ENCODE measurements around the gene HIGD2A.

HIGD2A gene

GRCh38 chr5:176388444-176389134 lies at the start of gene HIGD2A, which contains the start of gene NOP16:
Gene HIGD2A (plus strand): TSS chr5:176388751. CDS start chr5:176388820, 69 bp downstream.
Gene NOP16 (minus strand): TSS chr5:176388598. CDS start chr5:176388539, 59 bp downstream.
- Histone ChIP-seq H3K27me3 (ENCODE audit: insufficient read depth, low read length) (no peaks in the 10 kb centered on the region), H2AFZ (ENCODE audit: low read length, unreplicated experiment) (peak within 1 kb of the TSS; percentile 52), H3K36me3 (ENCODE audit: insufficient read depth, low read length) (peaks cover 7% of the 10 kb centered on the region; the same call in 1 of the 2 replicates), H3K4me1 (ENCODE audit: control insufficient read depth, insufficient read depth, low read length, unreplicated experiment) (peaks cover 15% of the 10 kb centered on the region), H3K4me3 (ENCODE audit: low read depth, low read length) (peak within 1 kb of the TSS; percentile 84), H3K79me2 (ENCODE audit: control insufficient read depth, insufficient read depth, low read length, unreplicated experiment) (peaks cover 35% of the 10 kb centered on the region), H3K27ac (ENCODE audit: low read depth, low read length) (peak within 1 kb of the TSS; percentile 87)

- Histone ChIP-seq H3K27ac (ENCODE audit: low read depth, low read length) (no peak overlapping the region), H2AFZ (ENCODE audit: low read length, unreplicated experiment) (no peak overlapping the region), H3K79me2 (ENCODE audit: control insufficient read depth, insufficient read depth, low read length, unreplicated experiment) (no peaks in the 10 kb centered on the region), H3K4me3 (ENCODE audit: low read depth, low read length) (no peak overlapping the region), H3K4me1 (ENCODE audit: control insufficient read depth, insufficient read depth, low read length, unreplicated experiment) (peaks cover 7% of the 10 kb centered on the region), H3K36me3 (ENCODE audit: insufficient read depth, low read length) (peaks cover 4% of the 10 kb centered on the region; the same call in 1 of the 2 replicates), H3K27me3 (ENCODE audit: insufficient read depth, low read length) (no peaks in the 10 kb centered on the region)
Observed at GRCh38 chr5:176339304-176339703, 49.2 kb upstream of the HIGD2A start.

- Histone ChIP-seq H2AFZ (ENCODE audit: low read length, unreplicated experiment) (no peak overlapping the region), H3K4me1 (ENCODE audit: control insufficient read depth, insufficient read depth, low read length, unreplicated experiment) (peaks cover 7% of the 10 kb centered on the region), H3K79me2 (ENCODE audit: control insufficient read depth, insufficient read depth, low read length, unreplicated experiment) (no peaks in the 10 kb centered on the region), H3K36me3 (ENCODE audit: insufficient read depth, low read length) (peaks cover 13% of the 10 kb centered on the region), H3K4me3 (ENCODE audit: low read depth, low read length) (no peak overlapping the region), H3K27ac (ENCODE audit: low read depth, low read length) (no peak overlapping the region), H3K27me3 (ENCODE audit: insufficient read depth, low read length) (no peaks in the 10 kb centered on the region)
Observed at GRCh38 chr5:176341325-176342157, 47.0 kb upstream of the HIGD2A start.

- no peak overlapping the region for H3K27ac ChIP-seq (ENCODE audit: low read depth, low read length)
- H3K36me3 ChIP-seq (ENCODE audit: insufficient read depth, low read length): peaks cover 13% of the 10 kb centered on the region
- H3K27me3 ChIP-seq (ENCODE audit: insufficient read depth, low read length): no peaks in the 10 kb centered on the region
- no peak overlapping the region for H3K4me3 ChIP-seq (ENCODE audit: low read depth, low read length)
- H2AFZ ChIP-seq (ENCODE audit: low read length, unreplicated experiment): no peak overlapping the region
- H3K4me1 ChIP-seq (ENCODE audit: control insufficient read depth, insufficient read depth, low read length, unreplicated experiment): peaks cover 7% of the 10 kb centered on the region
- H3K79me2 ChIP-seq (ENCODE audit: control insufficient read depth, insufficient read depth, low read length, unreplicated experiment): no peaks in the 10 kb centered on the region
Observed at GRCh38 chr5:176342158-176342483, 46.4 kb upstream of the HIGD2A start.

GRCh38 chr5:176342766-176343458 lies 45.6 kb upstream of the HIGD2A start:
- Histone ChIP-seq H3K79me2 (ENCODE audit: control insufficient read depth, insufficient read depth, low read length, unreplicated experiment) (no peaks in the 10 kb centered on the region), H3K4me3 (ENCODE audit: low read depth, low read length) (no peak overlapping the region), H2AFZ (ENCODE audit: low read length, unreplicated experiment) (no peak overlapping the region), H3K36me3 (ENCODE audit: insufficient read depth, low read length) (peaks cover 14% of the 10 kb centered on the region), H3K27me3 (ENCODE audit: insufficient read depth, low read length) (no peaks in the 10 kb centered on the region), H3K4me1 (ENCODE audit: control insufficient read depth, insufficient read depth, low read length, unreplicated experiment) (peaks cover 2% of the 10 kb centered on the region), H3K27ac (ENCODE audit: low read depth, low read length) (no peak overlapping the region)

GRCh38 chr5:176350416-176350815 lies 38.1 kb upstream of the HIGD2A start:
- H3K79me2 ChIP-seq (ENCODE audit: control insufficient read depth, insufficient read depth, low read length, unreplicated experiment): peaks cover 34% of the 10 kb centered on the region
- peaks cover 45% of the 10 kb centered on the region for H3K36me3 ChIP-seq (ENCODE audit: insufficient read depth, low read length)
- no peaks in the 10 kb centered on the region for H3K4me1 ChIP-seq (ENCODE audit: control insufficient read depth, insufficient read depth, low read length, unreplicated experiment)
- H3K27ac ChIP-seq (ENCODE audit: low read depth, low read length): no peak overlapping the region
- H2AFZ ChIP-seq (ENCODE audit: low read length, unreplicated experiment): no peak overlapping the region
- no peak overlapping the region for H3K4me3 ChIP-seq (ENCODE audit: low read depth, low read length)
- H3K27me3 ChIP-seq (ENCODE audit: insufficient read depth, low read length): no peaks in the 10 kb centered on the region

- no peak overlapping the region for H3K27ac ChIP-seq (ENCODE audit: low read depth, low read length)
- no peaks in the 10 kb centered on the region for H3K27me3 ChIP-seq (ENCODE audit: insufficient read depth, low read length)
- H3K79me2 ChIP-seq (ENCODE audit: control insufficient read depth, insufficient read depth, low read length, unreplicated experiment): peaks cover 48% of the 10 kb centered on the region
- H3K36me3 ChIP-seq (ENCODE audit: insufficient read depth, low read length): peaks cover 42% of the 10 kb centered on the region
- H2AFZ ChIP-seq (ENCODE audit: low read length, unreplicated experiment): no peak overlapping the region
- H3K4me3 ChIP-seq (ENCODE audit: low read depth, low read length): no peak overlapping the region
- no peaks in the 10 kb centered on the region for H3K4me1 ChIP-seq (ENCODE audit: control insufficient read depth, insufficient read depth, low read length, unreplicated experiment)
Observed at GRCh38 chr5:176352116-176352878, 36.3 kb upstream of the HIGD2A start.

GRCh38 chr5:176353533-176353932 lies 35.0 kb upstream of the HIGD2A start:
- Histone ChIP-seq H3K27ac (ENCODE audit: low read depth, low read length) (no peak overlapping the region), H3K36me3 (ENCODE audit: insufficient read depth, low read length) (peaks cover 36% of the 10 kb centered on the region), H3K4me1 (ENCODE audit: control insufficient read depth, insufficient read depth, low read length, unreplicated experiment) (no peaks in the 10 kb centered on the region), H3K27me3 (ENCODE audit: insufficient read depth, low read length) (no peaks in the 10 kb centered on the region), H3K79me2 (ENCODE audit: control insufficient read depth, insufficient read depth, low read length, unreplicated experiment) (peaks cover 57% of the 10 kb centered on the region), H2AFZ (ENCODE audit: low read length, unreplicated experiment) (no peak overlapping the region), H3K4me3 (ENCODE audit: low read depth, low read length) (no peak overlapping the region)

- H3K36me3 ChIP-seq (ENCODE audit: insufficient read depth, low read length): peaks cover 24% of the 10 kb centered on the region
- peaks cover 5% of the 10 kb centered on the region for H3K4me1 ChIP-seq (ENCODE audit: control insufficient read depth, insufficient read depth, low read length, unreplicated experiment)
- H3K4me3 ChIP-seq (ENCODE audit: low read depth, low read length): no peak overlapping the region
- H2AFZ ChIP-seq (ENCODE audit: low read length, unreplicated experiment): no peak overlapping the region
- H3K27ac ChIP-seq (ENCODE audit: low read depth, low read length): no peak overlapping the region
- H3K79me2 ChIP-seq (ENCODE audit: control insufficient read depth, insufficient read depth, low read length, unreplicated experiment): peaks cover 64% of the 10 kb centered on the region
- no peaks in the 10 kb centered on the region for H3K27me3 ChIP-seq (ENCODE audit: insufficient read depth, low read length)
Observed at GRCh38 chr5:176355400-176356178, 33.0 kb upstream of the HIGD2A start.
